GM19468 (cell line): Measurements from ENCODE around the gene CAPN9.
"Not testable (repeated sequence)": the region's sequence is repeated elsewhere in the genome, so short reads cannot be mapped to it uniquely, and the experiment has no call there.

Source experiments
- ATAC-seq: cut with Tn5 transposase; IDR thresholded peaks from one replicate; pipeline ENCODE4 v1.9.1; 2021; ENCODE audit warnings: mild to moderate bottlenecking, moderate library complexity, moderate number of reproducible peaks; ENCODE audit not compliant: unreplicated experiment; ENCODE audit errors: extremely low read depth

Gene CAPN9

DNA sequence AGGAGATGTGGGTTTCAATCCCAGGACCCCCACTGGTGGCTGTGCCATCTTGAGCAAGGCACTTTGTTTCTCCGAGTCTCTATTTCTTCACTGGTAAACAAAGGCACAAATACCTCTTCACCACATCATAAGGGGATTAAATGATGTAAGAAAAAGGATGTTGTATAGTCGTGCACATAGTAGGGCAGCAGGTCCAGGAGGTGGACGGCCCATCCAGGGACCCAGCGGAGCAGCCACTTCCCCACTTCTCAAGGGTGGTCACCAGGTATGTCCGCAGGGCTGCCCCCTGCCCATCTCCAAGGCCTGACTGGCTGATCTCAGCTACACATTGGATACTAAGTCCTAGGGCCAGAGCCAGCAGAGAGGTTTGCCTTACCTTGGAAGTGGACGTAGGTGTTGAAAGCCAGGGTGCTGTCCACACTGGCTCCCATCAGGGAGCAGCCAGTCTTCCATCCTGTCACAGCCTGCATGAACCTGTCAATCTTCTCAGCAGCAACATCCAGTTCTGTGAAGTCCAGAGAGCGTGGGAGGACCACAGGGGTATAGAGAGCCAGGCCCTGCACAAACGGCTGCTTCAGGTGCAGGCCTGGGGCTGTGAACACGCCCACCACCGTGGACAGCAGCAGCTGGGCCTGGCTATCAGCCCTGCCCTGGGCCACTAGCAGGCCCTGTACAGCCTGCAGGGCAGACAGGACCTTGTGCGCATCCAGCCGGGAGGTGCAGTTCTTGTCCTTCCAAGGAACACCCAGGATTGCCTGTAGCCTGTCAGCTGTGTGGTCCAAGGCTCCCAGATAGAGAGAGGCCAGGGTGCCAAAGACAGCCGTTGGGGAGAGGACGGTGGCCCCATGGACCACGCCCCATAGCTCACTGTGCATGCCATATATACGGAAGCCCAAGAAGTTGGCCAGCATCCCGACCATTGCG is 37.3 kb upstream of the CAPN9 start:
- no peak for ATAC-seq

DNA sequence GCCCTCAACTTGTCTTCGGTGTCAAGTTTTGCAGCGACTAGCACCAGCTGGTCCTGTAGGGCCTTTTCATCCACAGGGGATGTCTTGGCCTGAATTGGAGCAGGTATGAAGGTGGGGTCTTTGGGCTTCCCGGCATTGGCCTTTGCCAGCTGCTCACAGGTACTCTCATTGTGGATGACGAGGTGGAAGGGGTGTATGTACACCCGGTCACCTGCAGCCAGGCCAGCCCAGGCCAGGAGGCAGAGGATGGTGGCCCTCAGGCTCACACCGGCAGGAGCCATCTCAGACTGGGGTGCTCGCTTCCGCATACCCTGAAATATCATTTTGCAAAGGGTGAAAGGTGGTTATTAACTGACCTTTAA is 36.7 kb upstream of the CAPN9 start:
- no peak for ATAC-seq

DNA sequence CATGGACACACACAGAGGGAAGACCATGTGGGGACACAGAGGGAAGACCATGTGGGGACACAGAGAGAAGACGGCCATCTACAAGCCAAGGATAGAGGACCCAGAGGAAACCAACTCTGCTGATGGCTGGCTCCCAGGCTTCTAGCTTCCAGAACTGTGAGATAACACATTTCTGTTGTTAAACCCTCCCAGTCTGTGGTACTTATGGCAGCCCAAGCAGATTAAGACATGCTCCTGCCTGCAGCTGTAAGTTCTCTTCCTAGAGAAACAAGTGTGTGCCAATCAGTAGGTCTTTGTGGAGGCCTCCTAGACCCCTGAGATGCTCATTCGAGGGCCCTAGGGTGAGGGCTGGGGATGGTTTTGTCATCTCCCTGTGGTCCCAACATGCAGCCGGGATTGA is 35.9 kb upstream of the CAPN9 start:
- ATAC-seq = no peak

DNA sequence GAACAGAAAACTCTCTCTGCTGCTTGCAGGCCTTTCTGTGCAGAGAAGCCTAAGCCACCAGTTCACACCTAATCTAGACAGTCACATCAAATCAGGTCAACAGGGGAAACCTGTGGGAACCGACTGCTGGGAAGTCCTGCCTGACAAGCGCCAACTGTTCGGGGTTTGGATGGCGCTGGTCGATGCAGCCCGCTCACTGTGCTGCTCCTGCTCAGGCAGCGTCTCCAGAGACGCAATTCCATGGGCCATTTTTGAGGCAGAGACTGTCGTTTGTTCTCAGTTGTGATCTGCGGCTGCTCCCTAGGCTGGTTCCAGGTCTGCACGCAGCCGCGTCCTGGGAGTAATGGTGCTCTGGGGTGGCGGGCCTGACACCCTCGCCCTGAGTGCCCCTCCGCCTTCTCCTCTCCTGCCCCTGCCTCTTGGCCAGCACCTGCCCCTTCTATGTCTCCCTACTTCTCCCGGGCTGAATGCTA is 34.7 kb upstream of the CAPN9 start:
- ATAC-seq = no peak

DNA sequence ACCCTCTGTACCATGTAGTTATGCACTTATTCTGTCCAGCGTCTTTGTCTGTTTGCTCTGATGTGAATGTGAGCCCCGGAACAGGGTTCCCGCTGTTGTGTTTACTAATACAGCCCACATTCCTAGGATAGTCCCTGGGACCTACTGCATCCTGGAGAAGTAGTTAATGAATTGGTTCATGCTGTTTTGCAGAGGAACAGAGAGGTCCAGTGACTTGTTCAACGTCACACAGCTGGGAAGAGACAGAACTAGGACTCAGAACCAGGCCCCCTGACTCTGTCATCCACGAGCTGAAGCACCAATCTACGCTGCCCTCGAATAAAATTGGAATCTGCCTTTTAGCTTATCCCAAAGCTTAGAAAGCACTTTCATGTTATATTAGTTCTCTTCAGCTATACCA is 34.0 kb upstream of the CAPN9 start:
- ATAC-seq = no peak

DNA sequence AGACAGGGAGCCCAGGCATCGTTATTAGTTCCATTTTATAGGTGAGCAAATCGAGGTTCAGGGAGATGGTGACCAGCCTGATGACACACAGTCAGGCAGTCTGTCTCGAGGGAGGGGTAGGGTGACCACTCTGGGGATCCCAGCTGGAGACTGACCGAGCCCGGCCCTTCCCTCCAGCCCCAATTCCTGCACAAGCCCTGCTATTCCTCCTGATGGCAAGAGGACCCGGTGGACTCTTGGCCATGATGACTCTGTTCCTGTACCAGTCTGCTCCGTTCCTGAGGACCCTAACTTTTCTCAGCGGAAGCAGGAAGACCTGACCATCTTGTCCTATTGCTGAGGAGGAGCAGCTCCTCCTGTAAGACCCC is 33.7 kb upstream of the CAPN9 start:
- ATAC-seq = no peak

DNA sequence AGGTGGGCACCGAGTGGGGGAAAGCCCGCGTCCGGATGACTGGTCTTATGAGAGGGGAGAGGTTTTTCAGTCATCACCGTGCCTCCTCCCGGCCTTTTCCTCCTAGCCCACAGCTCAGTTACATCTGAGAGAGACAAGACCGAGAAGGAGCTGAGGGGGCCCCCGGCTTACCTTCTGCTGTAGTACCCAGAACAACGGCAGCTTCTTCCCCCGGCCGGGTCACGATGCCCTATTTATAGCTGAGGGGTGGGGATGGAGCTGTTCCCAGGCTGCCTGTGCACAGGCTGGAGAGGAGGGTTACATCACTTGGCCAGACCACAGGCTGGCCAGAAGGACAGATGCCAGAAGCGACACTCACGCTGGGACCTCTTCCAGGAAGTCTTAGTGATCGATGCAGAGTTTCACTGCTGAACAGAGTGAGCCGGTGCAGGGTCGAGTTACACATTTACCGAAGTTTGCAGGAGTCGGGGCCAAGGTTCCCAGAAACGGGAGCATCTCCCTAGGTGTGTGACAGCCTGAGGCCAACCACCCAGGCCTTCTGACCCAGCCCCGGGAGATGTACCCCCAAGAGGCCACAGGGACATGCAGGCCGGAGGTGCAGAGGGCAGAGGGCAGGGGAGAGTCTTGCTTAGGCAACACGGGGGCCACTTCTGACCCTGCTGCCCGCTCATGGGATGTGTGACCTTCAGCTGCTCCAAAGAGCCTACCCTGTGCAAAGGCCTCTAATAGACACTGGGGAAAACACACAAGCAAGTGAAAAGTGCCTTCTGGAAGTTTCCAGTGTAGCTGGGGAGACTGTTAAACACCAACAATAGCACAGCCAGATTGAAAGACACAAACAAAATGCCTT is 33.0 kb upstream of the CAPN9 start, which contains the start of gene AGT:
Gene AGT (minus strand): TSS at position 208 of the 850 bp plus-strand sequence. CDS start 3,299 bp downstream, outside the sequence.
- no peak for ATAC-seq

DNA sequence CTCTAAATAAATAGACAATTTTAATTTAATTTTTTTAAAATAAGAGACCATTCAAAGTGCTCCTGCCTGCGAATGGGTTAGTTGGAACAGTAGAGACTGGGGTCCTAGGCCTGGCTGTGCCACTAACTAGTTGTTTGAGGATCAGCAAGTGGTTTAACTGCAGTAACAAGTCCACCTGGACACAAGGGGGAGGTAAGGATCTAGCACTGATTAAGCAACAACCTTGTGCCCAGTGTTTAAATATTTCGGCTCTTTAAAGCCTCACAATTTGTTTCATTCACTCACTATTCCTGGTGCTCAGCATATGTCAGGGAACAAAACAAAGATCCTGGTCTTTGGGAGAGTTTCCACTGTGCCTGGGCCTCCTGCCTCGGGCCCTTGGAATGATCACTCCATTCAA is 31.7 kb upstream of the CAPN9 start:
- ATAC-seq = no peak

DNA sequence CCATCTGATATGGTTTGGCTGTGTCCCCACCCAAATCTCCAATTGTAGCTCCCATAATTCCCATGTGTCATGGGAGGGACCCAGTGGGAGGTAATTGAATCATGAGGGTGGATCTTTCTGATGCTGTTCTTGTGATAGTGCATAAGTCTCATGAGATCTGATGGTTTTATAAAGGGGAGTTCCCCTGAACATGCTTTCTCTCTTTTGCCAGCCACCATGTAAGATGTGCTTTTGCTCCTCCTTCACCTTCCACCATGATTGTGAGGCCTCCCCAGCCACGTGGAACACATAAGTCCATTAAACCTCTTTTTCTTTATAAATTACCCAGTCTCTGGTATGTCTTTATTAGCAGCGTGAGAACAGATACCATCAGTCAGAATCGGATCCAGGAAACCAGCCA is 30.7 kb upstream of the CAPN9 start:
- not testable (repeated sequence) for ATAC-seq

DNA sequence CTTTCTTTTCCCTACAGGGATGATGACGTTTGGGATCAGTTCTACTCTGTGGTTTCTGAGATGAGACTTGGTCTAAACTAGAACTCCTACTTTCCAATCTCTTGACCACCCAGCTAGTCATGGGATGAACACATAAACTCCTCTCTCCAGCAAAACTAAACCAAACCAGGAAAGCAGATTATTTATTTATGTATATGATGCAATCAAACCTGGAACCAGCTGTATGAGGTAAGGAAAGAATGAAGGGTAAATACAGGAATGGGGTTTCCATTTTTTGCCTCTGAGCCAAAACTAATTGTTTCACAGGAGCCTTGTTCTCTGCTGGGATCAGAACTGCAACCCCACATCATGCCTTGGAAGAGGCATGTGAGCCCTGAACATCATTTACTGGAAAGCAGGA is 29.9 kb upstream of the CAPN9 start:
- ATAC-seq = no peak

DNA sequence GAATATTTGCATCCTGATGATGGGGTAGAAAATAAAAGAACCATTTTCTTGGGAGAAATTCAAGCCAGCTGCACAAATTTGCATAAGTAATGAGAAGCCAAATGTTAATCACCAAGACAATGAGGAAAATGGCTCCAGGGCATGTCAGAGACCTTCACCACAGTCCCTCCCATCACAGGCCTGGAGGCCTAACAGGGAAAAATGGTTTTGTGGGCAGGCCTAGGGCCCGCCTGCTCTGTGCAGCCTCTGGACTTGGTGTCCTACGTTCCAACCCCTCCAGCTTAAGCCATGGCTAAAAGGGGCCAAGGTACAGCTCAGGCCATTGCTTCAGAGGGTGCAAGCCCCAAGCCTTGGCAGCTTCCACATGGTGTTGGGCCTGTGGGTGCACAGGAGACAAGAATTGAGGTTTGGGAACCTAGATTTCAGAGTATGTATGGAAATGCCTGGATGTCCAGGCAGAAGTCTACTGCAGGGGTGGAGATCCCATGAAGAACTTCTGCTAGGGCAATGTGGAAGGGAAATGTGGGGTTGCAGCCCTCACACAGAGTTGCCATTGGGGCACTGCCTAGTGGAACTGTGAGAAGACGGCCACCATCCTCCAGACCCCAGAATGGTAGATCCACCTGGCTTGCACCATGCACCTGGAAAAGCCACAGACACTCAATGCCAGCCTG is 25.2 kb upstream of the CAPN9 start:
- not testable (repeated sequence) for ATAC-seq

DNA sequence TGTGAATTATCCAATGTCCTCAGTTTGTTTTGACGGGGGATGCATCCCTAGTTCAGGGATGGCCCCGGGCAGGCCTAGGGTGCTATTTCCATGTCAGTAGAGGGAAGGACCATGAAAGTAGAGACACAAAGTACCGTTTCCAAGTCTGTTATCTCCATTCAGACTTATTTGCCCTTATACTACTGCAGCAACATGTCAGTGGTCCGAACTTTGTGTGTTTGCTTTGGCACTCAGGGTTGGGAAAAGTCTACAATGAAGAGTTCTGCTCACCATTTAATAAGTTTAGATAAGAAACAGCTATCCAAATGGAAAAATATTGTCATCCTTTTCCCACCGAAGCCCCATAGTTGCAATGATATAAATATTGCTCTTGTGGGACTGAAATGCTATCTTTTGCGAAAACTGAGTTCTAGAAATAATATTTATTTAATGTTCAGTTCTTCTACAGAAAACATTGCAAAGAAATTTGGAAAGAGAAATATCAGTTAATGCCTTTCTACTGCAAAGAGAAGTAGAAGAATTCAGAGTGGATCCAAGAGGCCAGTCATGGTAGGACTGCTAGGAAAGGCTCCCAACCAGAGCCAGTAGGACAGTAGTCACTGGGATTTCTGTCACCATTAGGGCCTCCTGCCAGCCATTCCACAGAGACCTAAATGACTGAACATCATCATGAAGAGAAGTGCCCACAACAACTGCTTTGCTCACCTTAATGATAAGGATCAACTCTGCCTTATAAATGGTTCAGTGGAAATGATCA is 21.8 kb upstream of the CAPN9 start:
- no peak for ATAC-seq

DNA sequence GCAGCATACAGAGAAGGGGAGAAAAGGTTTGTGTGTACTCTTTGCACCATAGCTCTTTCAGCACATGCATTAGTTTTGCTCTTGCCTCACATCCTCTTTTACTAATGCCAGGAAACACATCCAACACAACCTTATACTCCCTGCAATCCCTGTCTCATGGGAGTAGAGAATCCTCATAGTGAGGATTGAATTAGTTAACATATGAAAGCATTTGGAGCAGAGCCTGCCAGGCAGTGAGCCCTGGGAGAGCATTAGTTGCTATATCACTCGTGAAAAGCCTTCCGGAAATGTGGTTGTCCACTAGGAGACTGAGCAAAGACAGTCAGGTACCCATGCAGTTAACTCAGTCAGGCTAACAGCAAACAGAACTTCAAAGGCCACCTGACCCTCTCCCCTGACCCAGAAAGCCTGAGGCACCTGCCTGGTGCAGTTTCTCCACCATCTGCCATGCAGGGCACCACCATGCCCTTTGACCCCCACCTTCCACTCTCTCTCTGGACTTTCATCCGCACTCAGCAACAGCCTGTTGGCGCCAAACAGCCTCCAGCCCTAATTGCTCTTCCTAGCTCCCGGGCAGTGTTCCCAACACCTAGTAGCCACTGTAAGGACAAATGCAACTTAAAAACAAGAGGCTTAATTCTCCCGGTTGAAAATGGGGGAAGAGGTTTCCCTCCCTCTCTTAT is 18.3 kb upstream of the CAPN9 start:
- ATAC-seq = no peak

DNA sequence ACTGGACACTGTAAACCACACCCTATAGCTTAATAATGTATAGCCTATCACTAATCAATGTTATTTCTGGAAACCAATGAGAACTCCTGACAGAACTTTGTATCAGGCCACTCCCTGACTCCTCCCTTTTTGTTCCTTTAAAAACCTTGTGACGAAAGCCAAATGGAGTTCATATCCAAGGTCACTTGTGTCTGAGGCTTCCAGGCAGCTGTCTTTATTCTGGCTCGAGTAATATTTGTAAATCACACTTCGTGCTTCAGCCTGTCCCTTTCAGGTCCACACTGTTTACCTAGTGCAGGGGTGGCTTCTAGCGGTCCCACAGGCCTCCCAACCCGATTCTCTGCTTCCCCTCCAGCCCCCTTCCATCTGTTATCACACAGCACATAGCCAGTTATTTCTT is 16.2 kb upstream of the CAPN9 start:
- ATAC-seq = no peak

DNA sequence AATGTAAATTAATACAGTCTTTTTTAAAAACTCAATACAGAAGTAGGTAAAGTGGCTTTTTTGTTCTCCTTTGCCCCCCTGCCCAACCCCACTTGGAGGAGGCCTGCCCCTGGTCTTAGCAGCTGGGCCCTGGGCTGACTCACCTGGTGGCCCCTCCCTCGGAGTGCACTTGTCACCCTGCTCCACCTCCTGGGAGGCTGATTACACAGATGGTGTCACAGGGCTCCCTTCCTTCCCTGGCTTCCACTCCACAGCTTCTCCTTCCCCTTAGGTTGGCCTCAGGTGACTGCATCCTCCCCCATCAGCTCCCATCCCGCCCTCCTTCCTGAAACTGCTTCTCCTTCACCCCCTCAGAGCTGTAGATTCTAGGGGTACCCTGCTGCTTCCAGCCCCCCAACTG is 11.7 kb upstream of the CAPN9 start:
- ATAC-seq = no peak

DNA sequence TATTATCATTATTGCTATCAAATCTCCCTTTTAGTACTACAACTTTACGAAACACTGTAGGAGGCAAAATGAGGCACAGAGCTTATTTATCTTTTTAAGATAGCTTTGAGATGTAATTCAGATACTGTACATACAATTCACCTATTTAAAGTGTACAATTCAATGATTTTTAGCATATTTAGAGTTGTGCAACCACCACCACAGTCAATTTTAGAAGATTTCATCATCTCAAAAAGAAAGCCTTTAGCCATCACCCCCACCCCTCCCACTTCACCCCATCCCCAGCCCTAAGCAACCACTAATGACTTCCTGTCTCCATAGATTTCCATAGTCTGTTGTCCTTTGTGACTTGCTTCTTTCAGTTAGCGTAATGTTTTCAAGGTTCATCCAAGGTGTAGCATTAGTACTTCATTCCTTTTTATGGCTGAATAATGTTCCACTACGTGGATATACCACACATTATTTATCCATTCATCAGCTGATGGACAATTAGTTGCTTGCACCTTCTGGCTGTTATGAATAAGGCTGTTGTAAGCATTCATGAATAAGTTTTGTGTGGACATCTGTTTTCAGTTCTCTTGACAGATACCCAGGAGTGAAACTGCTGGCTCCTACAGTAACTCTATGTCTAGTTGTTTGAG is 9.4 kb upstream of the CAPN9 start:
- ATAC-seq = no peak

DNA sequence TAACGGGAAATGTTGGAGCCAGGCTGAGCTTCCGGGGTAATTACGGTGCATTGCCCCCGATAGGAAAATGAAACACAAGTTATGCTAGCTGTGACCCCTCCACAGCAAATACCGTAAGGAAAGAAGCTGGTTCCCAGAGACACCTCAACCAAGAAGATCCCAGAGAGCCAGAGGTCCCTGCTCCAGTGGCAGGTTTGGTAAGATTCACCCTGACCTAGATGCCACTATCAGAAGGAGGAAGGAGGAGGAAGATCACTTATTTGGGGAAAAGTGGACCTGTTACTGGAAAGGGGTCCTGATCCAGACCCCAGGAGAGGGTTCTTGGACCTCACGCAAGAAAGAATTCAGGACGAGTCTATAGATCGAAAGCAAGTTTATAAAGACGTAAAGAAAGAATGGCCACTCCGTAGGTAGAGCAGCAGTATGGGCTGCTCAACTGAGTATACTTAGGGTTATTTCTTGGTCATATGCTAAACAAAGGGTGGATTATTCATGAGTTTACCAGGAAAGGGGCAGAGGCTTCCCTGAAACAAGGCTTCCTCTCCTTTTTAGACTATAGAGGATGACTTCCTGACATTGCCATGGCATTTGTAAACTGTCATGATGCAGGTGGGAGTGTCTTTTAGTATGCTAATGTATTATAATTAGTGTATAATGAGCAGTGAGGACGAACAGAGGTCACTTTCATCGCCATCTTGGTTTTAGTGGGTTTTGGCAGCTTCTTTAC is 7.5 kb upstream of the CAPN9 start:
- no peak for ATAC-seq

DNA sequence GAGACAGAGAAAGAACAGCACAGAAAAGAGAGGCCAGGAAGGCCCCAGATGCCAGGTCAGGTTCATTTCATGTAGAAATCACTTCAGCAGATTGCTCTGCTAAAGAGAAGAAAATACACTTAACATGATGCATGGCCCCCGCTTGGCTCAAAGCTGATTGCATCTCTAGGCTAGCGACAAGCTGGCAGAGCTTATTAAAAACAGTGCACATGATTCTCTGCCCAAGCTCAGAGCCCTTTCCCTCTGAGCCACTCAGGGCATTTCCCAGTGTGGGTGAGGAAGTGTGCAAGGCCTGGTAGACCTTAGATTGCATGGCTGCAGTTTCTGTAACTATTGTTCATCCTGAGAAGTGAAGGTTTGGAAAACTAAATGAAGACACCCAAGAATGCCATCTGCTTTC is 3.3 kb upstream of the CAPN9 start:
- ATAC-seq = no peak
